Measurements from ENCODE around the gene PCK1. TPM values are rescaled to one million over a fixed set of nuclear protein-coding genes. Genes with fewer than 3 reads are reported as not detected.

PCK1 gene
- total and polyA plus RNA-seq, 2 of the 8 experiments (the other 6 are each of a cell fraction or from before 2014, with no cell fraction given) = not detected

- Histone ChIP-seq H3K56ac (replicated peaks; ENCODE audit: insufficient read length, low read depth, low read length) (no peak overlapping the region), H4K91ac (replicated peaks; ENCODE audit: insufficient read length, low read length) (peak overlapping the region; percentile 39), H3K23ac (ENCODE audit: insufficient read length) (no peak overlapping the region), H3K36me3 (ENCODE audit: control insufficient read depth in 2 of 4, insufficient read depth in 4 of 4, low read length in 3 of 4) (no peaks in the 10 kb centered on the region), H3K4me3 (ENCODE audit: extremely low read depth in 1 of 4, insufficient read depth in 2 of 4, low read depth in 3 of 4, low read length in 4 of 4) (no peak overlapping the region), H2BK120ac (replicated peaks; ENCODE audit: low read depth, low read length) (no peak overlapping the region), H3K4ac (replicated peaks; ENCODE audit: insufficient read length, low read depth, low read length) (no peak overlapping the region), H3K9ac (replicated peaks in 1 of 4; ENCODE audit: extremely low read depth in 1 of 4, low read depth in 3 of 4, low read length in 3 of 4) (no peak overlapping the region), H3K9me3 (ENCODE audit: insufficient read depth in 2 of 2, low read depth in 1 of 2, low read length in 1 of 2) (no peaks in the 10 kb centered on the region), H3K27me3 (replicated peaks in 1 of 4; ENCODE audit: control insufficient read depth in 3 of 4, extremely low read depth in 1 of 4, insufficient read depth in 3 of 4, low read length in 3 of 4) (no peaks in the 10 kb centered on the region), H2BK12ac (ENCODE audit: low read depth, low read length) (no peak overlapping the region), H4K5ac (ENCODE audit: insufficient read length, low read depth, low read length) (no peak overlapping the region), H3K23me2 (ENCODE audit: low read depth, low read length) (no peaks in the 10 kb centered on the region), H3K79me2 (ENCODE audit: control insufficient read depth in 1 of 2, insufficient read depth in 2 of 2, low read length in 2 of 2) (no peaks in the 10 kb centered on the region), H2BK20ac (ENCODE audit: low read length) (no peak overlapping the region), H2AK5ac (ENCODE audit: low read depth, low read length) (no peak overlapping the region), H3K4me2 (ENCODE audit: insufficient read depth in 1 of 2, low read depth in 2 of 2, low read length in 2 of 2) (no peak overlapping the region), H3K14ac (ENCODE audit: insufficient read length) (no peak overlapping the region), H3K27ac (ENCODE audit: low read depth, low read length) (no peak overlapping the region), H3K18ac (ENCODE audit: extremely low read depth, low read length) (no peak overlapping the region), H4K20me1 (replicated peaks in 1 of 2; ENCODE audit: control insufficient read depth in 1 of 2, insufficient read depth in 2 of 2, low read length in 2 of 2) (no peaks in the 10 kb centered on the region), H2BK5ac (ENCODE audit: low read depth, low read length) (no peak overlapping the region), H2AFZ (ENCODE audit: low read length) (no peak overlapping the region), H2BK15ac (ENCODE audit: low read length) (no peak overlapping the region), H4K8ac (ENCODE audit: extremely low read depth, insufficient read depth, low read length) (no peak overlapping the region; the same call in 1 of the 2 replicates), H3K79me1 (ENCODE audit: low read depth, low read length) (no peaks in the 10 kb centered on the region), H3K4me1 (replicated peaks in 1 of 4; ENCODE audit: control insufficient read depth in 3 of 4, insufficient read depth in 4 of 4, low read length in 3 of 4) (no peaks in the 10 kb centered on the region; a peak in 3 of 7 replicates)
- CTCF ChIA-PET (ENCODE audit: partially characterized antibody) = interaction anchor here (0.9 to 10.7 kb wide), 32 partner anchors 9 to 614 kb away, joined by 3 to 194 read pairs (median 5); no protein-coding TSS in a partner anchor
- WGBS, 2 experiments (ENCODE audit: extremely low coverage in 1 of 2, insufficient coverage in 1 of 2, insufficient read length in 1 of 2, insufficient replicate concordance in 2 of 2, low coverage in 1 of 2, low lambda C conversion rate in 2 of 2, missing lambda C conversion rate in 1 of 2) = 87% methylated on average over 23 of the region's 25 CpGs; no CpG with 5 or more reads in 1 of the 2 experiments
- POLR2A ChIA-PET (ENCODE audit: partially characterized antibody) = no interaction called here
- DNase-seq (ENCODE audit: low read depth in 1 of 2, low spot score in 2 of 2) (no peak), FAIRE-seq (no peak)
- no peak for TF ChIP-seq PHF8 (conservative IDR thresholded peaks at IDR 0.05; ENCODE audit: low read depth, low read length)
- no peak for TF ChIP-seq CREB1 (IDR thresholded peaks at IDR 0.05)
- TF ChIP-seq NRF1 (IDR thresholded peaks at IDR 0.05; ENCODE audit: low read depth, low read length) = no peak
- TF ChIP-seq SP4 (IDR thresholded peaks at IDR 0.05; ENCODE audit: low read length) = no peak
- TF ChIP-seq FOSL1 (IDR thresholded peaks at IDR 0.05; ENCODE audit: insufficient read depth, low read depth, low read length) = no peak
- TF ChIP-seq GABPA (IDR thresholded peaks at IDR 0.05; ENCODE audit: borderline replicate concordance, insufficient read depth, low read length) = no peak
- no peak for TF ChIP-seq NANOG (IDR thresholded peaks at IDR 0.05; ENCODE audit: insufficient read depth, low read depth, low read length, poor library complexity, severe bottlenecking)
- TF ChIP-seq EP300 (IDR thresholded peaks at IDR 0.05; ENCODE audit: borderline replicate concordance in 1 of 2, low read depth in 2 of 2, low read length in 2 of 2) = no peak
- TF ChIP-seq CTCF (IDR thresholded peaks at IDR 0.05; ENCODE audit: control extremely low read depth in 1 of 3, insufficient read depth in 1 of 3, low read depth in 1 of 3, low read length in 3 of 3) = no peak
Measured at GRCh38 chr20:57595041-57596030, 34.4 kb downstream of the PCK1 start.

All from H1 (cell line).